Loucy (cell line): ENCODE results near the gene TJP2.

Source experiments
- EZH2phosphoT487 ChIP-seq: fragments of 200-600 bp; IDR thresholded peaks from 2 replicates; pipeline ENCODE4 v1.6.1; 2018; ENCODE audit warnings: antibody characterized with exemption, mild to moderate bottlenecking, moderate library complexity, borderline replicate concordance
- TF ChIP-seq, protein P1 (sequence below): fragments of 200-600 bp; sonication (generic); conservative IDR thresholded peaks from 2 replicates; pipeline ENCODE4 v1.5.1; 2014; ENCODE audit warnings: mild to moderate bottlenecking, antibody characterized with exemption, low read length

DNA sequence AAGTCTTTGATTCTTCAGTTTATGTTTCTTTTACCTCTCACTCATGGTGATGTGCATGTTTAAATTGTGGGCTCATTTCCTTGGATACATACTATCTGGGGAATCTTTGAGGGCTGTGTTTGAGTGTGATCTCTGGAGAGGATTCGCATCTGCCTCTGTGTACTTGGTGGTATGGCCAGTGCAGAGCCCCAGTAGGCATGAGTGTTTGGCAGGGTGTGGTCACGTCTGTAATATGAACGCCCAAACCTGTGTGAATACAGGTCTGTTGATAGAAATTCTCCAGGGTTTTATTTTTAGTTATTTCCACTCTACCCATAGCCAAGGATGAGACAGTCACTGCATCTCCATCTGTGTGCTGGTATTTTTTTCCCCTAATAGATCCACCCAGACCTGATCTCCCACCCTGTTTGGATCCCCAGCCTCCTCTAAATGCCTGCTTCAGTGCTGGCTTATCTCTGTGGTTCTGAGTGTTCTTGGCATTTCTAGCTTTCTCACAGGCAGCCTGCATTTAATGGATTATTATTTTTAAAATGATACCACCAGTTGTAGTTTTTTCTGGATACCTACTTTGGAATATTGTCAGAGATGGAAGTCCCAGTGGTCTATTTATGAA lies 37.5 kb downstream of the TJP2 start:
- TF ChIP-seq, protein P1, sequence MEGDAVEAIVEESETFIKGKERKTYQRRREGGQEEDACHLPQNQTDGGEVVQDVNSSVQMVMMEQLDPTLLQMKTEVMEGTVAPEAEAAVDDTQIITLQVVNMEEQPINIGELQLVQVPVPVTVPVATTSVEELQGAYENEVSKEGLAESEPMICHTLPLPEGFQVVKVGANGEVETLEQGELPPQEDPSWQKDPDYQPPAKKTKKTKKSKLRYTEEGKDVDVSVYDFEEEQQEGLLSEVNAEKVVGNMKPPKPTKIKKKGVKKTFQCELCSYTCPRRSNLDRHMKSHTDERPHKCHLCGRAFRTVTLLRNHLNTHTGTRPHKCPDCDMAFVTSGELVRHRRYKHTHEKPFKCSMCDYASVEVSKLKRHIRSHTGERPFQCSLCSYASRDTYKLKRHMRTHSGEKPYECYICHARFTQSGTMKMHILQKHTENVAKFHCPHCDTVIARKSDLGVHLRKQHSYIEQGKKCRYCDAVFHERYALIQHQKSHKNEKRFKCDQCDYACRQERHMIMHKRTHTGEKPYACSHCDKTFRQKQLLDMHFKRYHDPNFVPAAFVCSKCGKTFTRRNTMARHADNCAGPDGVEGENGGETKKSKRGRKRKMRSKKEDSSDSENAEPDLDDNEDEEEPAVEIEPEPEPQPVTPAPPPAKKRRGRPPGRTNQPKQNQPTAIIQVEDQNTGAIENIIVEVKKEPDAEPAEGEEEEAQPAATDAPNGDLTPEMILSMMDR: no peak
- TF ChIP-seq EZH2phosphoT487: no peak
